ENCODE results near the gene CFHR5.
"Not testable (repeated sequence)": the region's sequence is repeated elsewhere in the genome, so short reads cannot be mapped to it uniquely, and the experiment has no call there.

CFHR5 gene

DNA sequence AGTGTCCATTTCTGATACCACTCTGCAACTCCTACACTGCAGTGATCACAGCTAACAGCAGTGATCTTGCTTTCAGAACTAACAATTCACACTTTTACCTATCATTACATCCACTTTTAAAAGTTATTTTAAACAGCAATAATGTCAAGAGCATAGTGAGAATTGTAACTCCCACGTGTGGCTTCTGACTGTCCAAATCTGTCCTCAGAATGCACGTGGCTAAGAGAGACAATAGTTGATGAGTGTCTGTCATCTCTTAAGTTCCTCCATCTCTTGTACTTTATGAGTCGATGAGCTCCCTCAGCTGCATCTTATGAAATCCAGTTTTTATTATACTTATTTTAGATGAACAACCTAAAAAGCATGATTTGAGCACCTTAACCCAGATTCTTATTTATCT, 16.5 kb upstream of the CFHR5 start:
- POLR2A ChIA-PET (ENCODE audit: low non-redundant PET), result no interaction called here
- CTCF ChIA-PET, result no interaction called here
- no peak for DNase-seq (ENCODE audit: low spot score)
- TF ChIP-seq, protein P1, sequence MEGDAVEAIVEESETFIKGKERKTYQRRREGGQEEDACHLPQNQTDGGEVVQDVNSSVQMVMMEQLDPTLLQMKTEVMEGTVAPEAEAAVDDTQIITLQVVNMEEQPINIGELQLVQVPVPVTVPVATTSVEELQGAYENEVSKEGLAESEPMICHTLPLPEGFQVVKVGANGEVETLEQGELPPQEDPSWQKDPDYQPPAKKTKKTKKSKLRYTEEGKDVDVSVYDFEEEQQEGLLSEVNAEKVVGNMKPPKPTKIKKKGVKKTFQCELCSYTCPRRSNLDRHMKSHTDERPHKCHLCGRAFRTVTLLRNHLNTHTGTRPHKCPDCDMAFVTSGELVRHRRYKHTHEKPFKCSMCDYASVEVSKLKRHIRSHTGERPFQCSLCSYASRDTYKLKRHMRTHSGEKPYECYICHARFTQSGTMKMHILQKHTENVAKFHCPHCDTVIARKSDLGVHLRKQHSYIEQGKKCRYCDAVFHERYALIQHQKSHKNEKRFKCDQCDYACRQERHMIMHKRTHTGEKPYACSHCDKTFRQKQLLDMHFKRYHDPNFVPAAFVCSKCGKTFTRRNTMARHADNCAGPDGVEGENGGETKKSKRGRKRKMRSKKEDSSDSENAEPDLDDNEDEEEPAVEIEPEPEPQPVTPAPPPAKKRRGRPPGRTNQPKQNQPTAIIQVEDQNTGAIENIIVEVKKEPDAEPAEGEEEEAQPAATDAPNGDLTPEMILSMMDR (conservative IDR thresholded peaks at IDR 0.05; ENCODE audit: low read depth), result no peak
- H3K27ac ChIP-seq, result no peak overlapping the region

DNA sequence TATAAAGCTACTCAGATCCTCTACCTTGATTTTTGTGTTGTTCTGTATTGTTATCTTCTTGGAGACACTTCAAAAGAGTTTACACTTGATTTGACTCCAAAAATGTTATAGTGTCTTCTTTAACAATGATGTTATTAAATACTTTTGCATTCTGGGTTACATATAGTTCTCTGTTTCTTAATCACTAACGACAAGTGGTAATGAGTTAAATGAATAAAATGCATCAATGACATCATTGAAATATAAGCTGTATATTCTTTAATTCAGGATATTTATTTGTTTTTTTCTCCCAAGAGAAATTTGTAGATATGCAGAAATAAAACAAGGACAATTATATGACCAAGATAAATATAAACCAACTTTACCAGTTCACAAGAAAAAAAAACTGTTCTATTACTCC, 7.2 kb upstream of the CFHR5 start:
- H3K27ac ChIP-seq, result no peak overlapping the region
- TF ChIP-seq, protein P1 (conservative IDR thresholded peaks at IDR 0.05; ENCODE audit: low read depth), result no peak
- POLR2A ChIA-PET (ENCODE audit: low non-redundant PET), result no interaction called here
- no peak for DNase-seq (ENCODE audit: low spot score)
- CTCF ChIA-PET, result interaction anchor here (1.1 kb wide), 1 partner anchor 11 kb away, joined by 3 read pairs; no protein-coding TSS in a partner anchor

DNA sequence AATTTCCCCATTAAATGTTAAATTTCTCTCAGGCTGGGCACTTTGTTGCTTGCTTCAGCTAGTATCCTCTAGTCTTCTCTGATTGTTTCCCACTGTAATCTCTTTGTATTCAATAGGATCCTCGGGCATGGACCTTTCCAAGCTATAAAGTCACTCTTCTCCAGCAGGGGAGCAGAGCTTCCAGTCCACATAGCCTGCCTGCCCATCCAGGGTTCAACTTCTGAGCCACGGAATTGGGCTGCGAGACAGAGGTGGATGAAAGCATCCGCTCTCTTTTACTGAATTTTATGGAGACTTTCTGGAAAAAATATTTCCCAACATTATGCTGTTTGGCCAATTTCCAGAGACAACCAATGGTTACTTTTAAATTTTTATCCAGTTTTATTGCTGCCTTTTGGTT, 1.1 kb upstream of the CFHR5 start:
- CTCF ChIA-PET, result no interaction called here
- TF ChIP-seq, protein P1 (conservative IDR thresholded peaks at IDR 0.05; ENCODE audit: low read depth), result no peak
- H3K27ac ChIP-seq, result no peak overlapping the region
- POLR2A ChIA-PET (ENCODE audit: low non-redundant PET), result no interaction called here
- no peak for DNase-seq (ENCODE audit: low spot score)

DNA sequence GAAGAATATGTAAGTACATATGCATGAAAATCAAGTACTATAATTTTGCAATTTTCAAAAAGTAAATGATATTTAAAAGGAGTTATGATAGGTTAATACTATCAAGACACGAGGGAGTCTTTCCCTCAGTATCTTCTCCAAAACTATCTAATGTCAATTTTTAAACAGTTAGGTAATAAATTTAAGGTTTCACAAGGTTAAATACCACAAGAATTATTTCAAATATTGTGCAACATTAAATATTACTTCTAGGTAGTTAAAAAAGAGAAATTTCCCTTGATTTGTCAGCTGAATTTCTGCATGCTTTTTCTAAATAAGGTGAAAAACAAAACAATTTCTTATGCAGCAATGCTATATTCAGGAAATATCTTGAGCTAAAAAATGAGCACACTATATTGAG, 3.5 kb downstream of the CFHR5 start:
- no peak overlapping the region for H3K27ac ChIP-seq
- ChIA-PET CTCF (no interaction called here), POLR2A (ENCODE audit: low non-redundant PET) (no interaction called here)

DNA sequence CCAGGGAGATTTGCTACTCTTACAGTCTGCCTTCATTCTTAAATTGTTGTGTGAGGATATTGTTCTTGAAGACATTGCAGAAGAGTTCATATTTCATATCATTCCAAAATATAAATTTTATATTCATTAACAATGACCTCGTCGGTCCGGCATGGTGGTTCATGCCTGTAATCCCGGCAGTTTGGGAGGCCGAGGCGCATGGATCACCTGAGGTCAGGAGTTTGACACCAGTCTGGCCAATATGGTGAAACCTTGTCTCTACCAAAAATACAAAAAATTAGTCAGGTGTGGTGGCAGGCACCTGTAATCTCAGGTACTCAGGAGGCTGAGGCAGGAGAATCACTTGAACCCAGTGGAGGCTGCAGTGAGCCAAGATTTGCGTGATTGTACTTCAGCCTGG, 4.9 kb downstream of the CFHR5 start:
- POLR2A ChIA-PET (ENCODE audit: low non-redundant PET); DNase-seq (ENCODE audit: low spot score); H3K27ac ChIP-seq: not testable (repeated sequence)
- CTCF ChIA-PET, result interaction anchor here (0.6 kb wide), 1 partner anchor 50 kb away, joined by 6 read pairs; no protein-coding TSS in a partner anchor

More for the DNA sequence above, 3.5 kb downstream of the CFHR5 start:
- DNase-seq (ENCODE audit: low spot score), result no peak
- TF ChIP-seq, protein P1 (conservative IDR thresholded peaks at IDR 0.05; ENCODE audit: low read depth), result no peak

DNA sequence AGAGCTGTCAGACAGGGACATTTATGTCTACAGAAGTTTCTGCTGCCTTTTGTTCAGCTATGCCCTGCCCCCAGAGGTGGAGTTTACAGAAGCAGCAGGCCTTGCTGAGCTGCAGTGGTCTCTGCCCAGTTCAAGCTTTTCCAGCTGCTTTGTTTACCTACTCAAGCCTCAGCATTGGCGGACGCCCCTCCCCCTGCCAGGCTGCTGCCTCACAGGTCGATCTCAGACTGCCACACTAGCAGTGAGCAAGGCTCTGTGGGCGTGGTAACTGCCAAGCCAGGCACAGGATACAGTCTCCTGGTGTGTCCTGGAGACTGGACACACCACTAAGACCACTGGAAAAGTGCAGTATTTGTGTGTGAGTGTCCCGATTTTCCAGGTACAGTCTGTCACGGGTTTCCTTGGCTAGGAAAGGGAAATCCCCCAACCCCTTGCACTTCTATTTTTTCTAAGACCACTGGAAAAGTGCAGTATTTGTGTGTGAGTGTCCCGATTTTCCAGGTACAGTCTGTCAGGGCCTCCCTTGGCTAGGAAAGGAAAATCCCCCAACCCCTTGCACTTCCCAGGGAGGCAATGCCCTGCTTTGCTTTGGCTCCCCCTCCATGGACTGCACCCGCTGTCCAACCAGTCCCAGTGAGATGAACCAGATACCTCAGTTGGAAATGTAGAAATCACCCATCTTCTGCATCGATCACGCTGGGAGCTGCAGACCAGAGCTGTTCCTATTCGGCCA, 14.7 kb downstream of the CFHR5 start:
- H3K27ac ChIP-seq; POLR2A ChIA-PET (ENCODE audit: low non-redundant PET); DNase-seq (ENCODE audit: low spot score); CTCF ChIA-PET: not testable (repeated sequence)

DNA sequence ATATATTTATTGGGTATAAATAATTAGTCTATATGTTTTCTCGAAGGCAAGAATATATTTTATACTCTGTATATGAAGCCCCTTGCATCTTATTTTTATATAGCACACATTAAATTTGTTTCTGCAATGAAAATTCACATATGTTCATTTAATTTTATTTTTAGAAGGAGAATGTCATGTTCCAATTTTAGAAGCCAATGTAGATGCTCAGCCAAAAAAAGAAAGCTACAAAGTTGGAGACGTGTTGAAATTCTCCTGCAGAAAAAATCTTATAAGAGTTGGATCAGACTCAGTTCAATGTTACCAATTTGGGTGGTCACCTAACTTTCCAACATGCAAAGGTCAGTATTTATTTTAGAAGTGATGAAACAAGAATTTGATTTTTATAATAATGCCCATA, 16.6 kb downstream of the CFHR5 start:
- DNase-seq (ENCODE audit: low spot score), result no peak
- ChIA-PET POLR2A (ENCODE audit: low non-redundant PET) (no interaction called here), CTCF (no interaction called here)
- TF ChIP-seq, protein P1 (conservative IDR thresholded peaks at IDR 0.05; ENCODE audit: low read depth), result no peak
- no peak overlapping the region for H3K27ac ChIP-seq

Data from RWPE1 (cell line).